ENCODE data around the gene IGF2BP2. TPM values are rescaled to one million over a fixed set of nuclear protein-coding genes. Genes with fewer than 3 reads are reported as not detected.

IGF2BP2 gene
- total RNA-seq, 2 donors from 2014 or later = 143 to 162 TPM

- peaks cover 10% of the 10 kb centered on the region for H3K36me3 Mint-ChIP-seq (ENCODE audit: low read depth)
- no peaks in the 10 kb centered on the region for H3K36me3 ChIP-seq (ENCODE audit: control insufficient read depth, insufficient read depth, low read length)
- H3K27ac Mint-ChIP-seq = no peak overlapping the region
- peak; percentile 2 for DNase-seq
- H3K4me1 ChIP-seq (ENCODE audit: control insufficient read depth, insufficient read depth, low read length) = peaks cover 9% of the 10 kb centered on the region
- no peaks in the 10 kb centered on the region for H3K9me3 Mint-ChIP-seq
- H3K4me3 Mint-ChIP-seq = no peak overlapping the region
- peaks cover 7% of the 10 kb centered on the region for H3K9me3 ChIP-seq (ENCODE audit: control insufficient read depth, low read length)
- no peak overlapping the region for H3K27ac ChIP-seq (ENCODE audit: low read depth, low read length)
- H3K4me3 ChIP-seq (ENCODE audit: low read length) = no peak overlapping the region
- no peaks in the 10 kb centered on the region for H3K27me3 ChIP-seq (ENCODE audit: control insufficient read depth, insufficient read depth, low read length, poor library complexity, severe bottlenecking)
- no peak for TF ChIP-seq CTCF (conservative IDR thresholded peaks at IDR 0.05)
- no peaks in the 10 kb centered on the region for H3K27me3 Mint-ChIP-seq (ENCODE audit: insufficient read depth)
- H3K4me1 Mint-ChIP-seq = peaks cover 36% of the 10 kb centered on the region
- no peak overlapping the region for H3K9ac ChIP-seq (ENCODE audit: extremely low read depth, low read length, poor library complexity, severe bottlenecking)
These were observed 119.3 kb downstream of the IGF2BP2 start for GRCh38 chr3:185705498-185705897.

GRCh38 chr3:185702262-185703225 is 122.3 kb downstream of the IGF2BP2 start:
- no peak overlapping the region for H3K27ac ChIP-seq (ENCODE audit: low read depth, low read length)
- Mint-ChIP-seq H3K27me3 (ENCODE audit: insufficient read depth) (no peaks in the 10 kb centered on the region), H3K4me1 (peaks cover 23% of the 10 kb centered on the region)

GRCh38 chr3:185701611-185702261 is 123.1 kb downstream of the IGF2BP2 start:
- Mint-ChIP-seq H3K27ac (peak overlapping the region; percentile 75), H3K4me1 (peaks cover 25% of the 10 kb centered on the region), H3K9me3 (no peaks in the 10 kb centered on the region), H3K27me3 (ENCODE audit: insufficient read depth) (no peaks in the 10 kb centered on the region), H3K36me3 (ENCODE audit: low read depth) (peaks cover 10% of the 10 kb centered on the region), H3K4me3 (no peak overlapping the region)
- Histone ChIP-seq H3K27me3 (ENCODE audit: control insufficient read depth, insufficient read depth, low read length, poor library complexity, severe bottlenecking) (no peaks in the 10 kb centered on the region), H3K4me1 (ENCODE audit: control insufficient read depth, insufficient read depth, low read length) (peaks cover 3% of the 10 kb centered on the region), H3K9ac (ENCODE audit: extremely low read depth, low read length, poor library complexity, severe bottlenecking) (no peak overlapping the region), H3K36me3 (ENCODE audit: control insufficient read depth, insufficient read depth, low read length) (no peaks in the 10 kb centered on the region), H3K4me3 (ENCODE audit: low read length) (no peak overlapping the region), H3K27ac (ENCODE audit: low read depth, low read length) (no peak overlapping the region), H3K9me3 (ENCODE audit: control insufficient read depth, low read length) (peaks cover 7% of the 10 kb centered on the region)
- WGBS, 2 experiments (ENCODE audit: insufficient coverage in 1 of 2, insufficient read length in 1 of 2) = 81 to 85% methylated on average over 9 to 10 of the region's 10 CpGs
- no peak for DNase-seq
- TF ChIP-seq CTCF (conservative IDR thresholded peaks at IDR 0.05) = no peak

More at GRCh38 chr3:185702262-185703225, 122.3 kb downstream of the IGF2BP2 start:
- H3K9me3 Mint-ChIP-seq = no peaks in the 10 kb centered on the region
- 60 to 75% methylated on average over 5 to 8 of the region's 10 CpGs for WGBS, 2 experiments (ENCODE audit: insufficient coverage in 1 of 2, insufficient read length in 1 of 2)
- H3K36me3 Mint-ChIP-seq (ENCODE audit: low read depth) = peaks cover 10% of the 10 kb centered on the region
- Histone ChIP-seq H3K27me3 (ENCODE audit: control insufficient read depth, insufficient read depth, low read length, poor library complexity, severe bottlenecking) (no peaks in the 10 kb centered on the region), H3K4me3 (ENCODE audit: low read length) (no peak overlapping the region), H3K36me3 (ENCODE audit: control insufficient read depth, insufficient read depth, low read length) (no peaks in the 10 kb centered on the region), H3K9me3 (ENCODE audit: control insufficient read depth, low read length) (peaks cover 7% of the 10 kb centered on the region), H3K4me1 (ENCODE audit: control insufficient read depth, insufficient read depth, low read length) (peaks cover 3% of the 10 kb centered on the region), H3K9ac (ENCODE audit: extremely low read depth, low read length, poor library complexity, severe bottlenecking) (no peak overlapping the region)
- peak; percentile 64 for DNase-seq
- H3K27ac Mint-ChIP-seq = peak overlapping the region; percentile 75
- no peak overlapping the region for H3K4me3 Mint-ChIP-seq
- TF ChIP-seq CTCF (conservative IDR thresholded peaks at IDR 0.05) = no peak

Data from endodermal cell (in vitro differentiated cells).